ENCODE data around the gene VPS13D. TPM values are rescaled to one million over a fixed set of nuclear protein-coding genes. Genes with fewer than 3 reads are reported as not detected.
A peak's percentile ranks its signal among the peaks of the same experiment; 100 is the strongest.

The VPS13D gene
- total and polyA plus RNA-seq, 10 donors: 10.1 to 108 (median 86.3) TPM

DNA sequence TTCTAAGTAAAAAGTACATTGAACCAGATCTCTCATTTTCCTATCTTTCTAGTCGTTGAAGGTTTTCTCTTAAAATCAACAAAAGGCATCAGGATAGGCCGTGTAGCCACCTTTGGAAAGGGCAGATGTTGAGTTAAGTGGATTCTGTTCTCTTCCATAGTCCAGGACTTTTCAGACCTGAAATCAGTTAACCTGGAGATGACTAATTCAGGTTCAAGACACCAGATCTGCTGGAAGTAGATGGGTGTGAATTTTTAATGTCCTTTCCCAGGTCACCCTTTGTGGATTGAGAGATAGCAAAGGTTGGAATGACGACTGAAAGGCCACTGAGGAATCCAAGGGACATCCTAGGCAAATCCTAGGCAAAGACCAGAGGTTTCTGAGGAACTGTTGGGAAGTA is 215.4 kb downstream of the VPS13D start:
- H3K27me3 ChIP-seq (replicated peaks in 1 of 7): no peaks in the 10 kb centered on the region
- H3K9me3 ChIP-seq: no peaks in the 10 kb centered on the region
- TF ChIP-seq POLR2A (IDR thresholded peaks at IDR 0.05) (no peak), POLR2AphosphoS5 (IDR thresholded peaks at IDR 0.05) (no peak)
- TF ChIP-seq, protein P1, sequence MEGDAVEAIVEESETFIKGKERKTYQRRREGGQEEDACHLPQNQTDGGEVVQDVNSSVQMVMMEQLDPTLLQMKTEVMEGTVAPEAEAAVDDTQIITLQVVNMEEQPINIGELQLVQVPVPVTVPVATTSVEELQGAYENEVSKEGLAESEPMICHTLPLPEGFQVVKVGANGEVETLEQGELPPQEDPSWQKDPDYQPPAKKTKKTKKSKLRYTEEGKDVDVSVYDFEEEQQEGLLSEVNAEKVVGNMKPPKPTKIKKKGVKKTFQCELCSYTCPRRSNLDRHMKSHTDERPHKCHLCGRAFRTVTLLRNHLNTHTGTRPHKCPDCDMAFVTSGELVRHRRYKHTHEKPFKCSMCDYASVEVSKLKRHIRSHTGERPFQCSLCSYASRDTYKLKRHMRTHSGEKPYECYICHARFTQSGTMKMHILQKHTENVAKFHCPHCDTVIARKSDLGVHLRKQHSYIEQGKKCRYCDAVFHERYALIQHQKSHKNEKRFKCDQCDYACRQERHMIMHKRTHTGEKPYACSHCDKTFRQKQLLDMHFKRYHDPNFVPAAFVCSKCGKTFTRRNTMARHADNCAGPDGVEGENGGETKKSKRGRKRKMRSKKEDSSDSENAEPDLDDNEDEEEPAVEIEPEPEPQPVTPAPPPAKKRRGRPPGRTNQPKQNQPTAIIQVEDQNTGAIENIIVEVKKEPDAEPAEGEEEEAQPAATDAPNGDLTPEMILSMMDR (IDR thresholded peaks at IDR 0.05 in 8 of 11, conservative IDR thresholded peaks at IDR 0.05 in 3 of 11): no peak
- H3K4me1 ChIP-seq: peaks cover 14 to 36% (median 24%) of the 10 kb centered on the region in 6 donors
- DNase-seq: no peak
- no peak overlapping the region for H3K27ac ChIP-seq
- 89 to 96% (median 95%) methylated on average over 3 of the region's 3 CpGs for WGBS, 5 donors
- no peak overlapping the region for H3K4me3 ChIP-seq
- H3K36me3 ChIP-seq: peaks cover 0 to 45% (median 3%) of the 10 kb centered on the region in 6 donors
- intact Hi-C loops (cut with DNase I; ENCODE audit: low total_unique reads): no loop called here

DNA sequence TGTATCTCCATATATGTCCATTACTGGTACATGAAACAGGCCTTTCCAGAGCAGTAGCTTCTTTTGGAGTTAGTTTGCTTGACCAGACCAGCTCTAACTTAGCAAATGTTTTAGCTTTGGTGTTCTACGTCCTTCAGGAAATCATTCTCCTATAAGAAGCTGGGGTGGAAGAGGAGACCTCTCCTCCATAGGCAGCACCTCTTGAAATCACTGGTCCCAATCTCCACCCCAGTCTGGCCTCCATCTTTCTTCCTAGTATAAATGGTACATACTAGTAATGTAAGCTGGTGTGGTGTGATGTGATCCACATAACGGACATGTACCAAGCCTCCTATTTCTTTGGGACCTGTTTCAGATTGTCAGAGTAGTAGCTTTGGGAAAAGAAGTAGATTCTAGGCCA is 216.8 kb downstream of the VPS13D start:
- H3K27me3 ChIP-seq (replicated peaks in 1 of 7): no peaks in the 10 kb centered on the region
- no peak for DNase-seq
- H3K4me1 ChIP-seq: peaks cover 18 to 39% (median 35%) of the 10 kb centered on the region in 6 donors
- TF ChIP-seq POLR2A (IDR thresholded peaks at IDR 0.05) (no peak), POLR2AphosphoS5 (IDR thresholded peaks at IDR 0.05) (no peak)
- TF ChIP-seq, protein P1 (IDR thresholded peaks at IDR 0.05 in 8 of 11, conservative IDR thresholded peaks at IDR 0.05 in 3 of 11): no peak
- H3K36me3 ChIP-seq: peaks cover 0 to 45% (median under 1%) of the 10 kb centered on the region in 6 donors
- intact Hi-C loops (cut with DNase I; ENCODE audit: low total_unique reads): no loop called here
- H3K27ac ChIP-seq: no peak overlapping the region
- H3K9me3 ChIP-seq: no peaks in the 10 kb centered on the region
- WGBS, 5 donors: 89 to 100% (median 98%) methylated on average over 2 of the region's 2 CpGs
- no peak overlapping the region for H3K4me3 ChIP-seq

DNA sequence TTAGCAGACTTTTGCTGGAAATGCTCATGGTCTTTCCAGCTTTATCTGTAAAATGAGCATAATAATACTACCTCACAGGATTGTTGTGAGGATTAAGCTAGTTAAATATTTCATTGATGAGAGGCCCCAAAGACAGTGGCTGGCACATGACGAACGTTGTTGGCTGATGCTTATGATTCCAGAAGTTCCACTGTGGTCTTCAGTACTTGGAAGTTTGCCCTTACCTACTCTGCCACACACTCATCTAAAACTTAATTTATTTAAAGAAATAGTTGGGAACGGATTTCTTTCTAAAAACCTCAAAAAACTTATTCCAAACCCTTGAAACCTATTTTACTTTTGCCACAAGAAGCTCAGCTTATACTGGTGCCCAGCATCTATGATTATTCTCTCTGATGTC is 217.5 kb downstream of the VPS13D start:
- H3K9me3 ChIP-seq: no peaks in the 10 kb centered on the region
- peak overlapping the region in 2 of 8 donors; percentile 66 to 73 for H3K27ac ChIP-seq
- peaks cover 18 to 47% (median 37%) of the 10 kb centered on the region in 6 donors for H3K4me1 ChIP-seq
- intact Hi-C loops (cut with DNase I; ENCODE audit: low total_unique reads): no loop called here
- H3K4me3 ChIP-seq: no peak overlapping the region
- no peak for DNase-seq
- H3K27me3 ChIP-seq (replicated peaks in 1 of 7): no peaks in the 10 kb centered on the region
- whole genome bisulfite sequencing, 5 donors: 81 to 86% (median 85%) methylated on average over 3 of the region's 3 CpGs
- TF ChIP-seq, protein P1 (IDR thresholded peaks at IDR 0.05 in 8 of 11, conservative IDR thresholded peaks at IDR 0.05 in 3 of 11): no peak
- no peak for TF ChIP-seq POLR2A (IDR thresholded peaks at IDR 0.05)
- TF ChIP-seq POLR2AphosphoS5 (IDR thresholded peaks at IDR 0.05): no peak
- peaks cover 0 to 50% (median 2%) of the 10 kb centered on the region in 6 donors for H3K36me3 ChIP-seq

DNA sequence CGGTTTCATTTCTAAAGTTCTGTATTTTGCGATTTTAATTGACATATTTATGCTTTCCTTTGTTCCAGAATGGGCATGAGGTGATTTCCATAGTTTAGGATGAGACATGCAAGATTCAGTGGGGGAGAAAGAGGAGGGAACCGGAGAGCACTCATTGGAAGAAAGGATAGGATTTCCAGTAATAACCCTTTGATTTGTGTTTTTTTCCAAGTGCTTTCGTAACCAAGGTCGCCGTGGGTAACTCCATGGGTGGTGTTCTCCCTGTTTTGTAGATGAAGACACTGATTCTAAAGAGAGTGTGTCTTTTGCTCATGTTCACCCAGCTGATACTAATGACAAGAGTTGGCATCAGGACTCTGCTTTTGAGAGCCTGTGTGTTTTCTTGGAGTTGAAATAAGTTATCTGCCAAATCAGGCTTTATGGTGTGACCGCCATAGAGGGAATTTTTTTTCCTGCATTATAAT is 218.1 kb downstream of the VPS13D start:
- Histone ChIP-seq H3K27ac (peak overlapping the region in 7 of 8 donors; percentile 18 to 80 (median 71)), H3K9me3 (no peaks in the 10 kb centered on the region), H3K4me1 (peaks cover 18 to 52% (median 37%) of the 10 kb centered on the region in 6 donors), H3K36me3 (peaks cover 0 to 53% (median 2%) of the 10 kb centered on the region in 6 donors), H3K4me3 (no peak overlapping the region), H3K27me3 (replicated peaks in 1 of 7) (no peaks in the 10 kb centered on the region)
- no peak for TF ChIP-seq POLR2A (IDR thresholded peaks at IDR 0.05)
- no peak for TF ChIP-seq POLR2AphosphoS5 (IDR thresholded peaks at IDR 0.05)
- TF ChIP-seq, protein P1 (IDR thresholded peaks at IDR 0.05 in 8 of 11, conservative IDR thresholded peaks at IDR 0.05 in 3 of 11): no peak
- intact Hi-C loops (cut with DNase I; ENCODE audit: low total_unique reads): no loop called here
- no peak for DNase-seq
- WGBS, 5 donors: 85 to 90% (median 88%) methylated on average over 7 of the region's 7 CpGs
